NCI-H2171 treated with DMSO at 0.1 percent for 48 hours (cell line): Measurements from ENCODE around the gene MYL12A.
A peak's percentile ranks its signal among the peaks of the same experiment; 100 is the strongest.
"Not testable (repeated sequence)": the region's sequence is repeated elsewhere in the genome, so short reads cannot be mapped to it uniquely, and the experiment has no call there.

Experiments used
- DNase-seq: peaks from one replicate; lab custom pipeline; 2025; lab: John Stamatoyannopoulos, UW

Gene MYL12A

DNA sequence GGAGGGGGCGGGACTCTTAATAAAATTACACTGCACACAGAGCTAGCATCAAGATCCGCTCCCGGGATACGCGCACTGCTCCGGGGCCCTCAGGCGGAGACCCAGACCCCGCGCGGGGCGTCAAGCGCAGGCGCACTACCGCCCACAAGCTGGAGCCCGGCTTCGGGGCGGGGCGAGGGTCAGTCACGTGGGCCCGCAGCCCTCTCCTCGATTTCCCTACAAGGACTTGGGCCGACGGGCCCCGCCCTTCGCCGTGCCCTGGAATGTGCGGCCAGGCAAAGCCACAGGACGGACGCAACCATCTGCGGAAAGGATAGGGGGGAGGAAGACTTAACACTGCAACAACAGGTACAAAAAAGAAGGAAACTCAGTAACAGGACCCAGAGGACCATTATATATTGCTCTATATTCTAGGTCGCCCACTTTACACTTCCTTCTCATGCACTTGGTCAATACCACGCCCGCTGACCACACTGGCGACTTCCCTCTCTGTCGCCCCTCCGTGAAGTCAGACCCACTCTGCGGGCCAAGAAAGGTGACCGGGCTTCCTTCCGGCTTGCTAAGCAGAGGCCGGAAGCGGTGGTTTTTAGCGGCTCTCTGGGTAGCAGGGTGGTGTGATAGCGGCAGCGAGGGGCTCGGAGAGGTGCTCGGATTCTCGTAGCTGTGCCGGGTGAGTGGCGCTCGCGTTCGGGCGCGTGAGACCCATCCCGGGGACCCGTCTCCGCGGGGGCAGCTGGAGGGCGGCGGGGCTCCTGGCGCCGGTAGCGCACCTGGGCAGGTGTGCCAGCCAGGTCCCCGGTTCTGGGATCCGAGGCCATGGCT lies at the start of gene MYL12A:
Gene MYL12A (plus strand): TSS at position 562 of the 822 bp plus-strand sequence. CDS start 5,447 bp downstream, outside the sequence.
- DNase-seq, result peak; percentile 96

DNA sequence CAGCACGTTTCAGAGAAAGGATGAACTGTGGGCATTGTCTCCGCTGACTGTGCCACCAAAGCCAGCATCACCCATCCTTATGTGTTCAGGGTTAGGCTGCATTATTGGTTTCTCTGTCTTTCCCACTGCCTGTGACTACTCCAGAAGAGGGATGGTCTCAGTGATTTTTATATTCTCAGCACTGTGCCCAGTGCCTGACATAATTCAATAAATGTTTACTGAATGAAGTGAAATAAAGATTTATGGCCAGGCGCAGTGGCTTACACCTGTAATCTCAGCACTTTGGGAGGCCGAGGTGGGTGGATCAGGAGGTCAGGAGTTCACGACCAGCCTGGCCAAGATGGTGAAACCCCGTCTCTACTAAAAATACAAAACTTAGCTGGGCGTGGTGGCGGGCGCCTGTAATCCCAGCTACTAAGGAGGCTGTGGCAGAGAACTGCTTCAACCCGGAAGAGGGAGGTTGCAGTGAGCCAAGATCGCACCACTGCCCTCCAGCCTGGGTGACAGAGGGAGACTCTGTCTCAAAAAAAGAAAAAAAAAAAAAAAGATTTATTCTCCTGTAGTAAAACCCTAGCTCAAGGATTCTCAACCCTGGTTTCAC lies 49.2 kb upstream of the MYL12A start:
- not testable (repeated sequence) for DNase-seq

DNA sequence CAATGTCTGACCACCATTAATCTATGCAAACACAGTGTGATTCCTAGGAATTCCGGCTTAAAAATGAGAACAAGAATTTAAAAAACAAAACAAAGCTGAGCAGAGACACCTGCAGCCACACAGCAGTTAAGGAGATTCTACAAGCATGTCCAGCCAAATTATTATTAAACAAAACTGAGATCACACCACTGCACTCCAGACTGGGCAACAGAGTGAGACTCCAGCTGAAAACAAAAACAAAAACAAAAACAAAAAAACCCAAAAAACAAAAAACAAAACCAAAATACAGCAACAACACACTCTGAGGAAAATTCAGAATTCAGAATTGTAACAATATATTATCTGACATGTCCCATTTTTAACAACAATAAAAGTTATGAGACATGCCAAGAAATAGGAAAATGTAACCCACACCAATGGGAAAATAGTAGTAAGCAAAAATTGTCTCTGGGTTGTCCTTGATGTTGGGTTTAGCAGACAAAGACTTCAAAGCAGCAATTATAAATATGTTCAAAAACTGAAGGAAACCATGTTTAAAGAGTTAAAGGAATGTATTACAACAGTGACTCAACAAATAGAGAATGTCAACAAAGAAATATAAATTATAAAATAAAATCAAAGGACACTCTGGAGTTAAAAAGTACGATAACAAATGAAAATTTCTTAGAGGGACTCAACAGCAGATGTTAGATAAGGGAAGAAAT lies 47.5 kb upstream of the MYL12A start:
- DNase-seq, result no peak

DNA sequence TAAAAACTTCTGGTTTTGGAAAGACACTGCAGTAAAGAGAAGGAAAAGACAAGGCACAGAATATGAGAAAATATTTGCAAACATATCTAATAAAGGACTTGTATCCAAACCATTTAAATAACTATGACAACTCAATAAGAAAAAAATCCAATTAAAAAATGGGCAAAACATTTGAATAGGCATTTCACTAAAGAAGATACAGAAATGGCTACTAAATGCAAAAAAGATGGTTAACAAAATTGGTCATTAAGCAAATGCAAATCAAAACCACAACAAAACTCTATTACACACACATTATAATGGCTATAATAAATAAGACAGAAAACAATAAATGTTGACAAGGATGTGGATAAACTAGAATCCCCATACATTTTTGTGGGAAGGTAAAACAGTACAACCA lies 42.4 kb upstream of the MYL12A start:
- no peak for DNase-seq

DNA sequence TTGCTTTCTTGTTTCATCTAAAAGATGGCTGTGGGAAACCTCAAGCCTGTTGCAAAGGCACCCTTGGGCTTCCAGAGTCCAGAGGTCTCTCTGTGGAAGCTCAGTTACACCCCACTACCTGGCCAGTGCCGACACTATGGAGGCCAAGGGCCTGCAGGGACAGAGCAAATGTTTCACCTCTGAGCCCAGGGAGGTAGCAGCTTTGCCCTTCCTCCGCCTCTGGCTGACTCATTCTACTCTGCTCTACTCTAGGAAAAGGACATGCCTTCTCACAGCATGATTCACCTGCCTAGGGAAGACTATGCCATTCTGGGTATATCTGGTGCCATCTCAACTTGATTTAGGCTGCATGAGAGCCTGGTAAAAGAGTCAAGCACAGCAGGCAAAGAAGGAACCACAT lies 40.0 kb upstream of the MYL12A start:
- DNase-seq, result no peak

DNA sequence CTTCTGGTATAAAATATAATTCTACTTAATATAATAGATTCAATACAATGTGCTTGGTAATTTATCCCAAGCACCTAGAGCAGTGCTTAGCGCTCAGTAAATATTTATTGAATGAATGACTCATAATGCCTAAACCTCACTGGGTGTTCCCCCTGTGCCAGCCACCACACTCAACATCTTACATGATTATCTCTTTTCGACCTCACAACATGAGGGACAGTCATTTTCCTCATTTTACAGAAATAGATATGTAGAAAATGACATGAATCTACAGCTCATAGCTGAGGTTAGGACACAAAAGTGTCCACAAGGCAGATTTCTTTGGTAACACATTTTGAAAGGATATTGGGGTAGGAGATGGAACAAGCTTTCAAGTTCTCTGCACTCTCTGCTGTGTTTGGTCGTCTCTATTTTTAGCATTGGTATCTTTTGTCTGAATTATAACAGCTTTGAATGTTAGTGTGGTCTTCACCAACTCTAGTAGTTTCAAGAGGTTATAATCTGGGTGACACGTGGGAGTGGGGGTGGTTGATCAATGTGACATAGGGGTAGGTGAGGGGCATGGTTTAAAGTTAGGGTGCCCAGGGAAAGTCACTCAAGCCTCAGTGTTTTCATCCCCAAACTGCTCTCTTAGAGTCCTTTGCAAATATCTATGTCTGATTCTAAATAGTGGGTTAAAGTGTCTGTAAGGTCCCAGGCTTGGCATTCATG lies 37.6 kb upstream of the MYL12A start:
- no peak for DNase-seq

DNA sequence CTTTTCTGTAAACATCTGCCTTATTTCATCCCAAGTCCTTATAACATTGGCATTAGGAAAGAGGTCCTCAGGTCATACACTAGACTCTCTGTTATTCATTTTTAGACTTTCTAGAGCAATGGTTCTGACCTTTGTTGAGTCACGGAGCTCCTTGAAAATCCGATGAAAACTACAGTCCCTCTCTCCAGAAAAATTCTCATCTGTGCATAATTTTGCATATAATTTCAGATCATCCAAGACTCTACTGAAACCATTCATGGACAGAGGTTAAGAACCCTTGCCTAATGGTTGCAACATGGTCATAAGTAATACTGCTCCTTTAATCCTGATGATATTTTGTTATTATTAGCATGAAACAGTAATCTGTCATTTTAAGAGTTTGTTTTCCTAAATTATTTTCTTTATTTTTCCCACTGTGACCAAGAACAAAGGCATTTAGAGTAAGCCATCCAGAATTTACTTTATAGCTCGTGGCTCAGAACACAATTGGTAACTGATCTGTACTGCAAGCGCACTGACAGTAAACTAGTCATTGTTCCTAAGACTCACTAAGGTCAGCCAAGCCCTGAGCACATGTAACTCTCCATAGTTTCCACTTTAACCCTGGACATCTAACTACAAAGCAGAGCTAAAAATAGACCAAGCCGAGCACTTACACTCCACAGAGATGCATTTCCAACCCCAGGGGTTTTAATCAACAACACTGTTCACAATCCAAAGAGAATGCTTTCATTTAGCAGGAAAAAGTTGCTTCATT lies 36.2 kb upstream of the MYL12A start:
- no peak for DNase-seq

DNA sequence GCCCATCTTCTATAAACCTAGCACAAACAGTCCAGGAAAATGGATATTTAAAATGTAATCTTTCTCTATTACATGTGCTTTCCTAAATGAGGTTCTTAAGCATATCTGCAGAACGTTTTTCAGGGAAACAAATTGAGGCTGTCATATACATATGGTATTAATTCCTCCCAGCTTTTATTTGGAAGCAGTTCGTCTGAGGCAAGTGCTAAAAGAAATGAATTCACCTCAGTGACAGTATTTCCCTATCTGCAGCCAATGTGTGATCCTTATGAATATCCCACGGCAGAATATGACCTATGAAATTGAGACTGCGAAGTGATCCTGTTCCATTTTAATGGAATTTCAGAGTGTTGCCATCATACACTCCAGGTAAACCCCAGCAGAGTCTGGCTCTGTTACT lies 34.9 kb upstream of the MYL12A start:
- DNase-seq, result no peak

DNA sequence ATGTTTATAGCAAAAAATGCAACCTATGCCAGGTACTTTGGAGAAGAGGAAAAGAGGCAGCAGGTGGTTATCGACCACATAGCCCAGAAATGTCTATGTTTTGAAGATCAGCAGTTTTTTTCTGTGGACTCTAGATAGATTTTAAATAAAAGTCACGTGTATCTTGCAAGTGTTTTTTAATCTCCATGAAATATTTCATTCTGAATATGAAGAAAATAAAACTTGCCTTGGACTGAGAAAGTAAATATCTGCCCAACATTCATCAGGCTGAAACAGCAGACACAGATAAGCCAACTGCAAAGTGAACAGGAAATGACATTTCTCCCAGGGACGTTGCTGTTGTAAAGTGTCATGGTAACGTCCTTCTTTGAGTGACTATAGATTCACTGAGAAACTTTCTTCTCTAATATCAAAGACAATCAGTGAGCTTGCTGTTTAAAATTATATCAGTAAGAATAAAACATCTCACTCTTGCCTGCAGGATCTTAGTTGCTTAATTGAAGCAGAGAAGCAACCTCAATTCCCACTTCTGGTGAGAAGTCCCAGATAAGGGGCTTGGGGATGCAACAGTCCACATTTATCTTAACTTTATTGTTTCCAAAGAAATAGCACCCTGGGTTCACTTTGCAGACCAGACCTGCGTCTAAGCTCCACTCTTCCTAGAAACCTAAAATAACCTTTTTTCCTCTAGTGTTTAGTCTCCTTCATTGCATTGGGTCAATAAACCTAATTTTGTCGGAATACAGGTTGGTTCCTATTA lies 34.1 kb upstream of the MYL12A start:
- DNase-seq, result no peak

DNA sequence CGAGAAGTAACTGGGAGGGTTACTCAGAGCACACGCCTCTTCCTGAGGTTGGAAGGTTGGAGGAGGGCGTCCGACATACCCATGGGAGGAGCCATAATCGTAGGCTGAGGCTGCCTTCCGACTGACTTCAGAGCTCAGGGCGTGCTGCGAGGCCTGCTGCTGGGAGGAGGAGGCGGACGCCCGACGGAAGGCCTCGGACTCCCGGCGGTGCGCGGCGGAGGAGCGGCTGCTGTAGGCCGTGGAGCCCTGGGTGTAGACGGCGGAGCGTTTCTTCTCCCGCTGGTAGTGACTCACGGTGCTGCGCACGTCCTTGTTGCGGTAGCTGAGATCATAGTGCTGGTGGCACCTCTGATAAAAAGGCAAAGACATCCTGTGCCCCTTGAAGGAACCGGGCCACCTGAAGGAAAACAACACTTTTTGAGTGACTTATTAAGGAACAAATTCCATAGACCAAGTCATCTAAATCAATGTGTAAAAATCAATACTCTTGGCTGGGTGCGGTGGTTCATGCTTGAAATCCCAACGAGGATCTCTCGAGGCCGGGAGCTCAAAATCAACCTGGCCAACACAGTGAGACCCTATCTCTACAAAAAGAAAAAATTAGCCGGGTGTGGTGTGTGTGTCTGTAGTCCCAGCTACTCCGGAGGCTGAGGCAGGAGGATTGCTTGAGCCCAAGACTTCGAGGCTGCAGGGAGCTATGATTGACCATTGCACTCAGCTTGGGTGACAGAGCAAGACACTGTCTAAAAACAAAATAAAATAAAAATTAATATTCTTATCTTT lies 32.6 kb upstream of the MYL12A start:
- no peak for DNase-seq

DNA sequence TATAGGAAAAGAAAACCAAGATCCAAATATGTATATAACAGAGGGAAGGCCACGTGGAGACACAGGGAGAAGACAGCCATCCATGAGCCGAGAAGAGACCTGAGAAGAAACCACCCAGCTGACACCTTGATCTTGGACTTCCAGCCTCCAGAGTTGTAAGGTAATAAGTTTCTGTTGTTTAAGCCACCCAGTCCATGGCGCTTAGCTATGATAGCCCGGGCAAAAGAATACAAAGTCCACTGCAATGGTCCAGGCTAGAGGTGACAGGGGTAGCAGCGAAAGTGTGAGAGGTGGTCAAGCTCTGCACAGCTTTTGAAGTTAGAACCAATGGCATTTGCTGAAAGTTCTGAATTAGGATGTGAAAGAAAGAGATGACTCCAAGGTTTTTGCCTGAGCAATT lies 30.6 kb upstream of the MYL12A start:
- no peak for DNase-seq

DNA sequence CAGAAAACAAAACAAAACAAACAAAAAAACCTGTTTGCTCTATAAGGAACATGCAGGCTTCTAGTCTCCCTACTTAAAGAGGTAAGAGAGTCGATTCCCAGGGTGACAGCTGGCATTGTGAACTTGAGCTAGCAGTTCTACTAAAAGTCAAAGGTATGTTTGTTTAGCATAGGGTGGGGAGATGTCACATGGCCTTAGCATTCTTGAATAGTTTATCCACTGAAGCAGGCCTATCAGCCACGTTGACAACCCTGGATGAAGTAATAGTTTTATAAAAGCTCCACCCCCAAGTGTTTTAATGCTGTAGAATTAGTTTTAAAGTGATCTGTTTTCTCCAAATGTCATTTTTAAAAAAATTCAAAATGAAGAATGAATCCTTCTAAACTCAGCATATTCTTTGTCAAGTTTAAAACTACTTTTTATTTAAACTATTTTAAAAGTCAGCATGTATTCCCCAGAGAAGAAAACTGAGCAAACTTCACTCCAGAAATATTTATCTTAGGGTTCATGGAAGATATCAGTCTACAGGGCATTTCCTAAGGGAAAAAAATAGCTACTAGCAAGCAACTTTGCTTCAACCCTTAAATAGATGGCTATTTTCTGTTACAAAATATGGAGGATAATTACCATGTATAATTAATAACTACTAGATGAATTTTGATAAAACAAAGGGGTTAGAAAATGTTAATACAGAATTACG lies 29.5 kb upstream of the MYL12A start:
- DNase-seq, result peak; percentile 88

DNA sequence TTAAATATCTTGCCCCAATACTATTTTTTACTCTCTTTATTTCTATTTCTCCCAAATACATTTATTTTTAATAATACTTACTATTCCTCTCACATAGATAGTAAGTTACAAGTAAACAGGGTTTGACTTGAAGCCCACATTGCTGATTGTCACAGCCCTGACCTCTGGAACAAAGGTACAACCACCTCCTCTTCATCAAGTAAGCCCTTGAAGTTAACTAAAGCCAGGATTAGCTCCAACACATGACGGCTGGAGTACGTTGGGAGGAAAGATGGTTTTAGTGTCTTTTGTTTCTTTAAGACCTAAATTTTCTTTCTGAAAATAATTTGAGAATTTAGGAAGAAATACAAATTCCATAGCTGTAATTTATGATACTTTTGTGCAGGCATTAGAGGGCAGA lies 28.8 kb upstream of the MYL12A start:
- no peak for DNase-seq

DNA sequence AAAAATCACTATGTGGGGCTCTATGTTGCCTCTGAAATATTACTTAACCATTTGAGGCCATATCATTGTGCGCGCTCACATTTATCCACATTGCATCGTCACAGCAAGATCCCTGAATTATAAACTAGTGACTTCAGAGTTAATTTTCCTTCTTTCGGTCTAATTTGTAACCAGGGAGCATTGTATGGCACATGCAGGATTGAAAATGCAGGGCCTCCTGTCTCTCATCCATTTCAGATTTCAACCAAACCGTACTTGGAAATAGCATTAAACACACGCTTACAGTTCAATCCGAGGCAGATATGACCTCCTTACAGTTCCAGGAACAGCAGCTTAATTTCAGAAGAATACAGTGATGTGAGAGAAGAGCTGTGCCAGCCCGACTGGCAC lies 28.4 kb upstream of the MYL12A start:
- DNase-seq, result no peak

DNA sequence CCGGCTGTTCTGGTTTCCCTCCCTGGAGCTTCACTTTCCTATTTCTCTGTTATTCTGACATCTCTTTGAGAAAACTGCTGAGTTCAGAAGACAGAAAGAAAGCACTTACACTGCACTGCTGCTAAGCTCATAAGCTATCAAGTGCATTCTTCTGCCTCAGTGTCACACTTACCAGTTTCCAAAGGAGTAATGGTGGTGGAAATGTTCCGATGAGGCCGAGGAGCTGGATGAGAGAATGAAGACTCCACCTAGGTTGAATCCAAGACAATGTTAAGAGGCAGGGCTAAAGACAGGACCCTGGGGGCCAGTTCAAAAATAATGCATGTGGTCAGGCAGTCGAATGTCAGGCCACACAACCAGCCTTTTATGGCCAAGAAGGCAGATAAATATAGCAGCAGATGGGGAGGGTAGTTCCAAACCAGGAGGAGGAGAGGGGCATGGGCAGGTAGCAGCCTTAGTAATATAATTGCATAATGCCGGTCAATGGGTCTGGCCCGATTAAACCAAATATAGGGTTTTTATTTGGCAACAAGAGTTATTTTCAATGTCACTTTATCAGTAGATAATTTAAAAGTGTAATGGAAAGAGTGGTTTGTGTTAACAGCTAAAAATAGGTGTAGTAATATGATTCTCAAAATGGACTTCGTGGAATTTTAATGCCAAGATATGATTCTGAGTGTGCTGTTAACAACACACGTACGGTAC lies 27.8 kb upstream of the MYL12A start, which contains the start of gene MYOM1:
Gene MYOM1 (minus strand): TSS at position 338 of the 705 bp plus-strand sequence. CDS start 4,745 bp downstream, outside the sequence.
- DNase-seq, result no peak

DNA sequence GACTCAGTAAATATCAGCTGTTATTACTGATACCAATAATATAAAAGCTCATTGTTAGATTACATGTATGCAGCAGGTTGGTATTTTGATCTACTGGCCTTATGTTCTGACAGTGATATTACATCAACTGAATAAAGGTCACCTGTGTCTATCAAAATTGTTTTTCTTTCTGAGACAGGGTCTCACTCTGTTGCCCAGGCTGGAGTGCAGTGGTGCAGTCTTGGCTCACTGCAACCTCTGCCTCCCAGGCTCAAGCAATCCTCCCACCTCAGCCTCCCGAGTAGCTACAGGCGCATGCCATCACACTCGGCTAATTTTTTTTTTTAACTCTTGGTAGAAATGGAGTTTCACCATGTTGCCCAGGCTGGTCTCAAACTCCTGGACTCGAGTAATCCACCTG lies 26.7 kb upstream of the MYL12A start:
- not testable (repeated sequence) for DNase-seq

DNA sequence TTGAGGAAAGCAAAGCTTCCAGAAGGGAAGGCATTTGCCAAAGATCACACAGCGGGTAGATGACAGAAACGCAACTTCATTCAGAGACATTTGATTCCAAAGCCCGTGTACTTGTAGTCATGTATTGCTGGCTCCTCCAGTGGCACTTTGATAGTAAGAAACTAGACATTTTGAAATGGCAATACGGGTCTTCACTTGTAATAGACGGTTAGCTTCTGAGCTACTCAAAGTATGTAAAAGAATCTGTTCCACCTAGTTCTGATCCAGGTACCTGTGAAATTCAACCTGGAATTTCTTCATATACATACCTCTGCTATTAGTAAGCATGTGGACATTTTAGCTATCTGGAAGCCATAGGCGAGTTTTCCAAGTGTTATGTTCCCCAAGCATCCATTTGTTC lies 26.1 kb upstream of the MYL12A start:
- no peak for DNase-seq

DNA sequence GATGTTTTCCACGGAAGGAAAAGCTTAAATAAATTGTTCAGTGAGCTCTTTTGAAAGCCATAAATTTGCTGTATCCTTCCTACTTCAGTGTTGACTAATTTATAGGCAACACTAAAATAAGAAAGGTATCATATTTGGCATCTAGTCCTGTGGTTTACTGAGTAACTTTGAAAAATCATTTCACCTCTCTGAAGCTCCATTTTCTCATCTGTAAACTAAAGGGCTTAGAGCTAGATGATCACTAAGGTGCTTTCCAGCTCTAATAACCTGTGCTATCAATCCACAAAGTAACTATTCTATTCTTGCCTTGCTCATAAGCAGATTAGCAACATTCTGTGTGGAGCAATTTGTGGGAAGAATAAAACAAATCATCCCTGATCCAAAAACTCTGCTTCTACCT lies 24.2 kb upstream of the MYL12A start:
- DNase-seq, result no peak

DNA sequence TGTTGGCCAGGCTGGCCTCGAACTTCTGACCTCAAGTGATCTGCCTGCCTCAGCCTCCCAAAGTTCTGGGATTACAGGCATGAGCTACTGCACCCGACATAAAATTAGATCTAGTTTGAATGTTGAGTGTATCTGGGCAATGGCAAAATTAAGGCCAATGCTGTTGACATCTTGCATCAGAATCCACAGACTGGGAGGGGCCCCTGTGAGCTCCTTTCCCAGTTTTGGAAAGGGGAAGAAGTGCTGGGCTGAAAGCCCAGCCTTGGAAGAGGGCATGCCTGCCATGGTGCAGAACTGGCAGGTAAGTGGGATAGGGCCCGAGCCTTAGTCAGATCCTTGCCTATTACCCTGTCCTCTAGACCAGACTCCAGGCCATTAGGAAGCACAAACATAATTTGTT lies 23.4 kb upstream of the MYL12A start:
- no peak for DNase-seq
